GM06990 (cell line): ENCODE results near the gene EFHC1.
"Not testable (repeated sequence)": the region's sequence is repeated elsewhere in the genome, so short reads cannot be mapped to it uniquely, and the experiment has no call there.

Experiments used
- DNase-seq: peaks from one replicate; pipeline ENCODE4 v3.0.0-alpha.2; 2011; ENCODE audit not compliant: insufficient read length; ENCODE audit errors: extremely low read depth
- H3K27me3 ChIP-seq: replicated peaks from 2 replicates; pipeline ENCODE4 v1.6.0; 2011; ENCODE audit warnings: low read length; ENCODE audit not compliant: control insufficient read depth, insufficient read depth
- H3K36me3 ChIP-seq: 2 replicates; pipeline ENCODE4 v1.5.1; 2011; ENCODE audit warnings: low read length; ENCODE audit not compliant: control insufficient read depth, insufficient read depth
- H3K4me3 ChIP-seq: replicated peaks from 2 replicates; pipeline ENCODE4 v1.5.1; 2011; ENCODE audit warnings: low read depth, mild to moderate bottlenecking, control low read depth, low read length
- TF ChIP-seq, protein P1 (sequence below): IDR thresholded peaks from 2 replicates; pipeline ENCODE4 v1.5.1; 2011; ENCODE audit warnings: low read length, control low read depth, mild to moderate bottlenecking, inconsistent platforms; ENCODE audit not compliant: insufficient read depth, poor library complexity, severe bottlenecking

EFHC1 gene

GRCh38 chr6:52438926-52439325, 18.8 kb downstream of the EFHC1 start:
- Histone ChIP-seq H3K4me3 (no peak overlapping the region), H3K36me3 (no peaks in the 10 kb centered on the region; the same call in 1 of the 2 replicates), H3K27me3 (no peaks in the 10 kb centered on the region)
- no peak for DNase-seq
- TF ChIP-seq, protein P1, sequence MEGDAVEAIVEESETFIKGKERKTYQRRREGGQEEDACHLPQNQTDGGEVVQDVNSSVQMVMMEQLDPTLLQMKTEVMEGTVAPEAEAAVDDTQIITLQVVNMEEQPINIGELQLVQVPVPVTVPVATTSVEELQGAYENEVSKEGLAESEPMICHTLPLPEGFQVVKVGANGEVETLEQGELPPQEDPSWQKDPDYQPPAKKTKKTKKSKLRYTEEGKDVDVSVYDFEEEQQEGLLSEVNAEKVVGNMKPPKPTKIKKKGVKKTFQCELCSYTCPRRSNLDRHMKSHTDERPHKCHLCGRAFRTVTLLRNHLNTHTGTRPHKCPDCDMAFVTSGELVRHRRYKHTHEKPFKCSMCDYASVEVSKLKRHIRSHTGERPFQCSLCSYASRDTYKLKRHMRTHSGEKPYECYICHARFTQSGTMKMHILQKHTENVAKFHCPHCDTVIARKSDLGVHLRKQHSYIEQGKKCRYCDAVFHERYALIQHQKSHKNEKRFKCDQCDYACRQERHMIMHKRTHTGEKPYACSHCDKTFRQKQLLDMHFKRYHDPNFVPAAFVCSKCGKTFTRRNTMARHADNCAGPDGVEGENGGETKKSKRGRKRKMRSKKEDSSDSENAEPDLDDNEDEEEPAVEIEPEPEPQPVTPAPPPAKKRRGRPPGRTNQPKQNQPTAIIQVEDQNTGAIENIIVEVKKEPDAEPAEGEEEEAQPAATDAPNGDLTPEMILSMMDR, result no peak

DNA sequence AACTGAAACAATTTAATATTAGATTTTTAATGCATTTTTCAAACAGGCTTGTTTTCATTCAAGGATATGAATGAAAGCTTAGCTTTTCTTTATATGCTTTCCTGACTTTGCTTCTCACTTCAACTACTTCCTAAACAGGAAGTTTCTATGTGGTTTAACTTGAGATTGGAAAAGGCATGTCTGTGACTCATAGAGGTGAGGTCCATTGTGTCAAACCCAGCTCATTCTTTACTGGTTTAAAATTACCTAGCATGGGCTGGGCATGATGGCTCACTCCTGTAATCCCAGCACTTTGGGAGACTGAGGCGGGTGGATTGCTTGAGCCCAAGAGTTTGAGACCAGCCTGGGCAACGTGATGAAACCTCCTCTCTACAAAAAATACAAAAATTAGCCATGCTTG, 34.4 kb downstream of the EFHC1 start:
- TF ChIP-seq, protein P1, result no peak
- Histone ChIP-seq H3K27me3 (no peaks in the 10 kb centered on the region), H3K4me3 (no peak overlapping the region), H3K36me3 (no peaks in the 10 kb centered on the region)
- no peak for DNase-seq

- TF ChIP-seq, protein P1, result no peak
- H3K4me3 ChIP-seq, result no peak overlapping the region
- no peak for DNase-seq
- H3K36me3 ChIP-seq, result no peaks in the 10 kb centered on the region
- H3K27me3 ChIP-seq, result no peaks in the 10 kb centered on the region
These were observed 37.0 kb downstream of the EFHC1 start for GRCh38 chr6:52457096-52457495.

- not testable (repeated sequence) for H3K36me3 ChIP-seq, DNase-seq, H3K27me3 ChIP-seq, H3K4me3 ChIP-seq
These were observed 41.1 kb downstream of the EFHC1 start for GRCh38 chr6:52461194-52461593.

GRCh38 chr6:52474173-52474572, 54.0 kb downstream of the EFHC1 start:
- Histone ChIP-seq H3K36me3 (no peaks in the 10 kb centered on the region), H3K27me3 (no peaks in the 10 kb centered on the region), H3K4me3 (no peak overlapping the region)
- no peak for DNase-seq
- TF ChIP-seq, protein P1, result no peak

DNA sequence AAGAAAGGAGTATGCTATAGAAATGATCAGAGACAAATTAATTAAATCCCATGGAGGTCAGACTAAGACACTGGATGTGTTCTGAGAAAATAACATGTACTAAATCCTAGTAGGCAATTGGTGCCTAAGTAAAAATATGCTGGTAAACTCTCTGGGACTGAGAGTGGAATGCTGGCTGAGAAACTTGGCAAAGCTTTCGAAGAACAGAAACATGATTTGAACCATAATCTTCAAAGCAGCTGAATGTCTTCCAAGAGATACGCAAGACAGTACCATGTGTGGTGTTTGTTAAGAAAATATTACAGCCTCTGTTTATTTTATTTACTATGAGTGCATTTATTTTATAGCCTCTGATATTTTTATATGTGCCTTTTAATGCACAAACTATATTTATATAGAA, 55.2 kb downstream of the EFHC1 start:
- Histone ChIP-seq H3K4me3 (no peak overlapping the region), H3K36me3 (no peaks in the 10 kb centered on the region), H3K27me3 (no peaks in the 10 kb centered on the region)
- TF ChIP-seq, protein P1, result no peak
- no peak for DNase-seq
